ENCODE data around the gene MPO. TPM values are rescaled to one million over a fixed set of nuclear protein-coding genes. Genes with fewer than 3 reads are reported as not detected.

MPO gene, protein sequence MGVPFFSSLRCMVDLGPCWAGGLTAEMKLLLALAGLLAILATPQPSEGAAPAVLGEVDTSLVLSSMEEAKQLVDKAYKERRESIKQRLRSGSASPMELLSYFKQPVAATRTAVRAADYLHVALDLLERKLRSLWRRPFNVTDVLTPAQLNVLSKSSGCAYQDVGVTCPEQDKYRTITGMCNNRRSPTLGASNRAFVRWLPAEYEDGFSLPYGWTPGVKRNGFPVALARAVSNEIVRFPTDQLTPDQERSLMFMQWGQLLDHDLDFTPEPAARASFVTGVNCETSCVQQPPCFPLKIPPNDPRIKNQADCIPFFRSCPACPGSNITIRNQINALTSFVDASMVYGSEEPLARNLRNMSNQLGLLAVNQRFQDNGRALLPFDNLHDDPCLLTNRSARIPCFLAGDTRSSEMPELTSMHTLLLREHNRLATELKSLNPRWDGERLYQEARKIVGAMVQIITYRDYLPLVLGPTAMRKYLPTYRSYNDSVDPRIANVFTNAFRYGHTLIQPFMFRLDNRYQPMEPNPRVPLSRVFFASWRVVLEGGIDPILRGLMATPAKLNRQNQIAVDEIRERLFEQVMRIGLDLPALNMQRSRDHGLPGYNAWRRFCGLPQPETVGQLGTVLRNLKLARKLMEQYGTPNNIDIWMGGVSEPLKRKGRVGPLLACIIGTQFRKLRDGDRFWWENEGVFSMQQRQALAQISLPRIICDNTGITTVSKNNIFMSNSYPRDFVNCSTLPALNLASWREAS
- total RNA-seq = not detected in 3 replicates
- long read RNA-seq = 0 reads

DNA sequence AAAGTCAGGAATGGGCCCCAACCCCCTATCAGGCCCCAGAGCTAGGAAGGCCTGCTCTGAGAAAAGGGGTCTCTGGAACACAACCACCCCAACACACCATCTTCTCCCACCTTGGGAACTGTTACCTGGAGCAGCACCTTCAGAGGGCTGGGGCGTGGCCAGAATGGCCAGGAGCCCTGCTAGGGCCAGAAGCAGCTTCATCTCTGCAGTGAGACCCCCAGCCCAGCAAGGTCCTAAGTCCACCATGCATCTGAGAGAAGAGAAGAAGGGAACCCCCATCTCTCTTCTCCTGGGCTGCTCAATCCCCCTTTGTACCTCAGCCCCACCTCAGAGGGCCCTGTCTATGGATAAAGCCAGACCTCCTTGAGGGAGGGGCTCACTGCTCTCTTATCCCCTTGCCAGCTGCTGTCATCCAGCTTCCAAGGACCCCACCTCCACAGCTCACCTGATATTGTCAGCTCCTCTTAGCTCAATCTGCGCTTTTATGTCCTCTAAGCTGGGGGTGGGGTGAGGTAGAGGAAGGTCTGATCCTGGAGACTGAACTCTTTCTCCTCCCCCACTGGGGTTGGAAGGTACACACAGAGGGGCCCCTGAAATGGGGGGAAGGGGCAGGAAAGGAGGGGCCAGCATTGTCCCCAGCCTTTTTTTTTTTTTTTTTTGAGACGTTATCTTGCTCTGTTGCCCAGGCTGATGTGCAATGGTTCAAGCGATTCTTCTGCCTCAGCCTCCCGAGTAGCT, at the start of gene MPO:
TSS of gene MPO (minus strand) at position 456 of the 738 bp plus-strand sequence. CDS start at position 279, 177 bp downstream.
- Mint-ChIP-seq H3K36me3 (ENCODE audit: low read depth) (no peaks in the 10 kb centered on the region), H3K27ac (ENCODE audit: unreplicated experiment) (peak within 1 kb of the TSS; percentile 32), H3K4me3 (ENCODE audit: unreplicated experiment) (no peak within 1 kb of the TSS), H3K4me1 (ENCODE audit: low read depth) (peaks cover 3% of the 10 kb centered on the region), H3K27me3 (ENCODE audit: low read depth) (peaks cover 20% of the 10 kb centered on the region), H3K9me3 (ENCODE audit: low read depth) (no peaks in the 10 kb centered on the region)
- no peak for DNase-seq (ENCODE audit: low spot score)
- TF ChIP-seq, protein P1, sequence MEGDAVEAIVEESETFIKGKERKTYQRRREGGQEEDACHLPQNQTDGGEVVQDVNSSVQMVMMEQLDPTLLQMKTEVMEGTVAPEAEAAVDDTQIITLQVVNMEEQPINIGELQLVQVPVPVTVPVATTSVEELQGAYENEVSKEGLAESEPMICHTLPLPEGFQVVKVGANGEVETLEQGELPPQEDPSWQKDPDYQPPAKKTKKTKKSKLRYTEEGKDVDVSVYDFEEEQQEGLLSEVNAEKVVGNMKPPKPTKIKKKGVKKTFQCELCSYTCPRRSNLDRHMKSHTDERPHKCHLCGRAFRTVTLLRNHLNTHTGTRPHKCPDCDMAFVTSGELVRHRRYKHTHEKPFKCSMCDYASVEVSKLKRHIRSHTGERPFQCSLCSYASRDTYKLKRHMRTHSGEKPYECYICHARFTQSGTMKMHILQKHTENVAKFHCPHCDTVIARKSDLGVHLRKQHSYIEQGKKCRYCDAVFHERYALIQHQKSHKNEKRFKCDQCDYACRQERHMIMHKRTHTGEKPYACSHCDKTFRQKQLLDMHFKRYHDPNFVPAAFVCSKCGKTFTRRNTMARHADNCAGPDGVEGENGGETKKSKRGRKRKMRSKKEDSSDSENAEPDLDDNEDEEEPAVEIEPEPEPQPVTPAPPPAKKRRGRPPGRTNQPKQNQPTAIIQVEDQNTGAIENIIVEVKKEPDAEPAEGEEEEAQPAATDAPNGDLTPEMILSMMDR (IDR thresholded peaks at IDR 0.05) = no peak

- no peak overlapping the region for H3K27ac Mint-ChIP-seq (ENCODE audit: unreplicated experiment)
Measured at GRCh38 chr17:58329810-58330537, 49.2 kb upstream of the MPO start.

DNA sequence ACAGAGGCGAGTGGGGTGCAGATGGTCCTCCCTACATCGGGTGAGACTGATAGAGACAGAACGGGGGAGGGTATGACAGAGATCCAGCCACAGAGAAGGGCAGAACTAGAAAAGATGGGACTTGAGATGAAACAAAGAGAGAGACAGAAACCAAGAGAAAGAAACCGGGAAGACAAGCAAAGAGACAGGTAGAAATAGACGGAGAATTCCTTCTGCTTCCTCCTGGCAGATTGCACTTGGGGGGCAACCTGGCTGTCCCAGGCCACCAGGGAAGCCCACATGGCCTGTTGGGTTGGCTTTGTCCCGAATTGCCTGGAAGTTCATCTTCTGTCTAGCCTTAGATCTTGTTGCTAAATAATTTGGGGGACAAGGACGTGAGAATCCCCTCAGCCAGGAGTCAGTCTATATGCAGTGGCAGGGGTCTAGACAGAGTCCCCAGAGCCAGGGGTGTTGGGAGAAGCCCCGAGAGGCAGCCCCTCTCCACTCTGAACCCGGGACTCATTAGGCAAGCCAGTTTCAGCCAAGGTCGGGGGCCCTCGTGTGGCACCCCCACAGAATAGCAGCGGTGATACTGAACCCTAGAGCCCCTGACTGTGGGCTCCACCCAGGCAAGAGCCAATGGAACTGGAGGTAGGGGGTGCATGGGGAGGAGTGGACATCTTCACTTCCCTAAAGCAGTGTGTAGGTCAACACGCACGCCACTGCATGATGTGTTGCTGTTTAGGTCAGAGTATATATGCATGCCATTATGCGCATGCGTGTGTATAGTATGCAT, 48.5 kb upstream of the MPO start:
- H3K27me3 Mint-ChIP-seq (ENCODE audit: low read depth) = peaks cover 7% of the 10 kb centered on the region
- TF ChIP-seq, protein P1 (IDR thresholded peaks at IDR 0.05) = peak; percentile 19
- no peak overlapping the region for H3K27ac Mint-ChIP-seq (ENCODE audit: unreplicated experiment)
- DNase-seq (ENCODE audit: low spot score) = peak; percentile 57
- no peak overlapping the region for H3K4me3 Mint-ChIP-seq (ENCODE audit: unreplicated experiment)
- H3K9me3 Mint-ChIP-seq (ENCODE audit: low read depth) = no peaks in the 10 kb centered on the region
- no peaks in the 10 kb centered on the region for H3K36me3 Mint-ChIP-seq (ENCODE audit: low read depth)
- H3K4me1 Mint-ChIP-seq (ENCODE audit: low read depth) = no peaks in the 10 kb centered on the region

More at GRCh38 chr17:58329810-58330537, 49.2 kb upstream of the MPO start:
- no peak for DNase-seq (ENCODE audit: low spot score)
- Mint-ChIP-seq H3K36me3 (ENCODE audit: low read depth) (no peaks in the 10 kb centered on the region), H3K9me3 (ENCODE audit: low read depth) (no peaks in the 10 kb centered on the region), H3K4me3 (ENCODE audit: unreplicated experiment) (no peak overlapping the region), H3K27me3 (ENCODE audit: low read depth) (peaks cover 7% of the 10 kb centered on the region), H3K4me1 (ENCODE audit: low read depth) (no peaks in the 10 kb centered on the region)
- TF ChIP-seq, protein P1 (IDR thresholded peaks at IDR 0.05) = no peak

DNA sequence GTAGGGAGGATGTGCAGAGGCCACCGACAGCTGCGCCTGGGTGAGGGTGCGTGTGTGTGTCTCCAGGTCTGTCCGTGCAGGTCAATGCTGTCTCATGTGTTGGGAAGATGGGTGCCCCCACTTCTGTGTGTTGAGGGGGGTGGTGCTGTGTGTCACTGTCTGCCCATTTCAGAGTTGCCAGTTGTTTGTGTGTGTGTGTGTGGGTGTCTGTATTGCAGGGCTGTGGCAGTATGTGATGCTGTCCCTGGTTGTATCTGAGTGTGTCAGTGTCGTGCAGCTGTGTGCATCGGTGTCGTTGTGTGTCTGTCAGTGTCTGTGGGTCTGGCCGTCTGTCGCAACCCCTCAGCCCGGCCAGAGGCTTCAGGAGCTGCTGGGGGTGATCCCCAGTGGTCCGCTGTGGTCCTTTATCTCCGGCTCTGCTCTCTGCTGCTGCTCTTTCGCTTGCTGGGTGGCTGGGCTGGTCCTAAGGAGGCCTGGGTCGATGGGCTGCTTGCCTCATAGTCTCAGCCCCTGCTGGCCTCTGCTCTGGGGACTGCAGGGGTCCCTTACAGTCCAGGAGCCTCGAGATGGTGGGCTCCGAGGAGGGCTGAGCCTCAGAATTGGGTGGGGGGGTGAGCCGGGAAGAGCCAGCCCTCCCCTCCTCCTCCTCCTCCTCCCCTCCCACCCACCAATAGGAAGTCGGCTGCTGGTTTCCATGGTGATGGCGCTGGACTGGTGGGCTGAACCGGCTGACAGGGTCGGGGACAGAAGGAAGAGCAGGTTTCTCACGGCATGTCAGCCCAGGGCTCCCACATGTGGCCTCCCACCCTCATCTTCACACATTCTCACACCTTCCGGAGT, 47.7 kb upstream of the MPO start, which contains the start of gene TSPOAP1:
TSS of gene TSPOAP1 (minus strand) at position 601 of the 840 bp plus-strand sequence. CDS start 875 bp downstream, outside the sequence.
- DNase-seq (ENCODE audit: low spot score) = peak; percentile 78
- H3K36me3 Mint-ChIP-seq (ENCODE audit: low read depth) = no peaks in the 10 kb centered on the region
- TF ChIP-seq, protein P1 (IDR thresholded peaks at IDR 0.05) = no peak
- peaks cover 7% of the 10 kb centered on the region for H3K27me3 Mint-ChIP-seq (ENCODE audit: low read depth)
- no peak within 1 kb of the TSS for H3K4me3 Mint-ChIP-seq (ENCODE audit: unreplicated experiment)
- no peak within 1 kb of the TSS for H3K27ac Mint-ChIP-seq (ENCODE audit: unreplicated experiment)
- H3K9me3 Mint-ChIP-seq (ENCODE audit: low read depth) = no peaks in the 10 kb centered on the region
- no peaks in the 10 kb centered on the region for H3K4me1 Mint-ChIP-seq (ENCODE audit: low read depth)

All from chondrocyte (in vitro differentiated cells).